WERI-Rb-1 (cell line): ENCODE measurements around the gene TEX36.

Source experiments
- DNase-seq: peaks from one replicate; pipeline ENCODE4 v3.0.0-alpha.2; 2020
- H3K27ac ChIP-seq: fragments of 250-450 bp; sonication (Bioruptor Pico); 2 replicates; pipeline ENCODE4 v1.5.1; 2020; ENCODE audit warnings: mild to moderate bottlenecking, moderate library complexity
- H3K27me3 ChIP-seq: fragments of 250-450 bp; sonication (Bioruptor Pico); 2 replicates; pipeline ENCODE4 v1.5.1; 2021; ENCODE audit warnings: mild to moderate bottlenecking, low read depth, moderate library complexity; ENCODE audit not compliant: insufficient read depth, severe bottlenecking
- H3K36me3 ChIP-seq: fragments of 250-450 bp; sonication (Bioruptor Pico); 2 replicates; pipeline ENCODE4 v1.5.1; 2020; ENCODE audit warnings: mild to moderate bottlenecking, moderate library complexity
- H3K4me3 ChIP-seq: 2 replicates; pipeline ENCODE4 v1.5.1; 2011; ENCODE audit warnings: low read depth, mild to moderate bottlenecking, control low read depth, low read length
- H3K9me3 ChIP-seq: fragments of 250-450 bp; sonication (Bioruptor Pico); 2 replicates; pipeline ENCODE4 v1.5.1; 2021; ENCODE audit warnings: mild to moderate bottlenecking, moderate library complexity; ENCODE audit not compliant: severe bottlenecking
- TF ChIP-seq, protein P1 (sequence below): IDR thresholded peaks from 2 replicates; pipeline ENCODE4 v1.5.1; 2011; ENCODE audit warnings: low read depth, mild to moderate bottlenecking, control low read depth, inconsistent platforms, low read length

TEX36 gene

DNA sequence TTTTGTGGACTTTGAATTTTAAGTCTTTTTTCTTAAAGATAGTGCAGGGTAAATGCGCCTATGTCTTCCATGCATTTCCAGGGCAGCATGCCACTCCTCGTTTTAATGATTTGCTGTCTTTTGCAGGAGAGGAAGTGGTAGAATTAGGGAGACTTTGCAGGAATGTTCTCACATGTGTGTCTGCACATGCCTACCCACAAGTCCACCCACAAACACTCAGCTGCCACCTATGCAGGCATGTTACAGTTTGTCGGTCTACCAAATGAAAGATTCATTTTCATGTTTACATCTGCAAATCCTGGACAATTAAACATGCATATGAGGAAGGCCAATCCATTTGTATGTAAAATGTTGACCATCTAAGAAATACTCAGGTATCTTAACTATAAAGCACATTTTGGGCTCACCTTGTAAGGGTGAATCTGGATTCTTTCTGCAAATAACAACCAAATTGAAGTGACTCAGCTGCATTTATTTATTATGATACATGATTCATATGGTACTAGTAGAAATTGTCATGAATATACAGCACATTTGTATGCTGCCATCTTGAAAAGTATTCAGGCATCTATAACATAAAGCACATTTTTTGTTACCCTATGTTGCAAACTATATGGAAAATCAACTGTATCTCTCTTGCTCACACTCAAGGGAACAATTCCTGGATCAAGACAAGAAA lies 4.7 kb upstream of the TEX36 start:
- H3K36me3 ChIP-seq: no peaks in the 10 kb centered on the region
- TF ChIP-seq, protein P1, sequence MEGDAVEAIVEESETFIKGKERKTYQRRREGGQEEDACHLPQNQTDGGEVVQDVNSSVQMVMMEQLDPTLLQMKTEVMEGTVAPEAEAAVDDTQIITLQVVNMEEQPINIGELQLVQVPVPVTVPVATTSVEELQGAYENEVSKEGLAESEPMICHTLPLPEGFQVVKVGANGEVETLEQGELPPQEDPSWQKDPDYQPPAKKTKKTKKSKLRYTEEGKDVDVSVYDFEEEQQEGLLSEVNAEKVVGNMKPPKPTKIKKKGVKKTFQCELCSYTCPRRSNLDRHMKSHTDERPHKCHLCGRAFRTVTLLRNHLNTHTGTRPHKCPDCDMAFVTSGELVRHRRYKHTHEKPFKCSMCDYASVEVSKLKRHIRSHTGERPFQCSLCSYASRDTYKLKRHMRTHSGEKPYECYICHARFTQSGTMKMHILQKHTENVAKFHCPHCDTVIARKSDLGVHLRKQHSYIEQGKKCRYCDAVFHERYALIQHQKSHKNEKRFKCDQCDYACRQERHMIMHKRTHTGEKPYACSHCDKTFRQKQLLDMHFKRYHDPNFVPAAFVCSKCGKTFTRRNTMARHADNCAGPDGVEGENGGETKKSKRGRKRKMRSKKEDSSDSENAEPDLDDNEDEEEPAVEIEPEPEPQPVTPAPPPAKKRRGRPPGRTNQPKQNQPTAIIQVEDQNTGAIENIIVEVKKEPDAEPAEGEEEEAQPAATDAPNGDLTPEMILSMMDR: no peak
- H3K27me3 ChIP-seq: peaks cover 14% of the 10 kb centered on the region
- no peaks in the 10 kb centered on the region for H3K9me3 ChIP-seq
- no peak overlapping the region for H3K27ac ChIP-seq
- H3K4me3 ChIP-seq: no peak overlapping the region
- DNase-seq: no peak

DNA sequence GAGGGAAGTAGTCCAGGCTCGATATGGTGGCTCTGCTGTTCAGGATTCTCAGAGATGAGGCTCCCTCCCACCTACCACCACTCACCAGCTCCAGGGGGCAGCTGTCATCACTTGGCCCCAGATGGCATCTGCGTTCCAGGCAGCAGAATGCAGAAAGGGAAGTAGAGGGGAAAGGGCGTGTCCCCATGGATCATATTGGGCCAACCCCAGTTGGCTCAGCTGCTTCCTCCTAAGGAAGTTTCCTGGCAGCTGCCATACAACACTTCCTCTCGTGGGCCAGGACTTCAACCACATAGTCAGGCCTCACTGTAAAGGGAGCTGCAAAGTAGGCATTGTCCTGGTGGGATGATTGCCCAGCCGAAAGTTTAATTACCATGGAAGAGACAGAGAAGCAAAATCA lies 1.6 kb upstream of the TEX36 start:
- no peak for DNase-seq
- TF ChIP-seq, protein P1: no peak

DNA sequence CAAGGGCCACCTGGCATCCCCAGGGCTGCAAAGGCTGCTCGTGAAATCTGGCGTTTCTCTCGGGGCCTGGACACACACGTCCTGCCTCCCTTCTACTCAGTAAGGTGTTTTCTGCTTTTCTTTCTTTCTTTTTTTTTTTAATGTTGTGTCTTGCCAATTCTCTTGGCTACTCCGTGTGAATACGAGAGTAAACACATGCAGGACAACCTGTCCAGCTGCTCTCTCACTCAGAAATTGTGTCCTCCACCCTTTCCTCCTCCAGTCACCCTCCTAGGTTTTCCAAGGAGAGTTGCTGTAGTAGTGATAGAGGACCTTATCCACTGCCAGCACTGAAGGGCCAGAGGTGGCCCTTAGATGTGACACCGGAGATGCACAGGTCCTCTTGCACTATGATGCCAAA lies 858 bp upstream of the TEX36 start:
- no peak overlapping the region for H3K4me3 ChIP-seq
- TF ChIP-seq, protein P1: no peak
- H3K27me3 ChIP-seq: peaks cover 36% of the 10 kb centered on the region
- DNase-seq: no peak
- no peaks in the 10 kb centered on the region for H3K36me3 ChIP-seq
- H3K27ac ChIP-seq: no peak overlapping the region
- H3K9me3 ChIP-seq: no peaks in the 10 kb centered on the region

More for the DNA sequence above, 1.6 kb upstream of the TEX36 start:
- Histone ChIP-seq H3K27me3 (peaks cover 34% of the 10 kb centered on the region), H3K9me3 (no peaks in the 10 kb centered on the region), H3K36me3 (no peaks in the 10 kb centered on the region), H3K4me3 (no peak overlapping the region), H3K27ac (no peak overlapping the region)

DNA sequence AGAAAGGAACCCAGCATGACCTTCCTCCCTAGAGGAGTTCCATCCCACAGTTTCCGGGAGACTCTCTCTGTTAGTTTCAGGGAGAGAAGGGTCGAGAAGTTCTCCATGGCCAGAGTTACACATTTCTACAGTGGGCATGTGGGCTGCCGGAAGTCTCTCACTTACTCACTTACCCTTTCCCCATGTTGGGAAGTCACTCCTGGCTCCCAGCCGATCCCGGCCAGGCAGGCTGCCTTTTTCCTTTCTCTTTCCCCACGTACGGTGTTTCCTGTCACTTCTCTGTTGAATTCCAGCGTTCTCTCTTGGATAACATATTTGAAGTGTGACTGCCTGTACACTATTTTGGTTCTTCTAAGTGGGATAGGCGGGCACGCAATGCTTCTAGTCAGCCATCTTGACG lies 3.5 kb downstream of the TEX36 start:
- DNase-seq: no peak

DNA sequence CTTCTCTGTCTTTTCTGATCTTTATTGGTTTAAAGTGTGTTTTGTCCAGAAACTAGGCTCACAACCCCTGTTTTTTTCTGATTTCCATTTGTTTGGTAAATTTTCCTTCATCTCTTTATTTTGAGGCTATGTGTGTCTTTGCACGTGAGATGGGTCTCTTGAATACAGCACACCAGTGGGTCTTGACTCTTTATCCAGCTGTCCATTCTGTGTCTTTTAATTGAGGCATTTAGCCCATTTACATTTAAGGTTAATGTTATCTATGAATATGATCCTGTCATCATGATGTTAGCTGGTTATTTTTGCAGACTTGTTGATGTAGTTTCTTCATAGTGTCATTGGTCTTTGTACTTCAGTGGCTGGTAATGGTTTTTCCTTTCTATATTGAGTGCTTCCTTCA lies 10.1 kb downstream of the TEX36 start:
- peaks cover 5% of the 10 kb centered on the region for H3K27me3 ChIP-seq
- DNase-seq: no peak
- no peak overlapping the region for H3K4me3 ChIP-seq
- H3K9me3 ChIP-seq: no peaks in the 10 kb centered on the region
- no peak overlapping the region for H3K27ac ChIP-seq
- H3K36me3 ChIP-seq: no peaks in the 10 kb centered on the region
- TF ChIP-seq, protein P1: no peak

More for the DNA sequence above, 3.5 kb downstream of the TEX36 start:
- TF ChIP-seq, protein P1: no peak
- Histone ChIP-seq H3K9me3 (no peaks in the 10 kb centered on the region), H3K4me3 (no peak overlapping the region), H3K27me3 (peaks cover 27% of the 10 kb centered on the region), H3K36me3 (no peaks in the 10 kb centered on the region), H3K27ac (no peak overlapping the region)

DNA sequence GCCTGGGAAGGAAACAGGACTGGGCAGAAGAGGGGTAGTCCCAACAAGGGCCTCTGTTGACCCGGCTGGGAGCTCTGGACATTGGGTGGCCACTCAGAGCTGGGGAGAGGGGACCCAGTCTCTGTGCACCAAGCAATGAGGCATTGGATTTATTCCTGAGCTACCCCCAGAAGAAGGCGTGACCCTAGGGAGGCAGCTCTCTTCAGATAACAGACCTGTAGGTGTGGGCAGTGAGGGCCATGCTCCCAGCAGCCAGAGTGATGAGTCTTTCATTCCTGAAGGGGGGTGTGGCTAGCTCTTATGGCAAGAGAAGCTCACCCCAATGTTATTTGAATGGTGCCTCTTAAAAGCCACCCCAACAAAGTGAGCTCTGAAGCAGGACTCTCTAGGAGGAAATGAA lies 20.4 kb downstream of the TEX36 start:
- Histone ChIP-seq H3K36me3 (no peaks in the 10 kb centered on the region), H3K9me3 (no peaks in the 10 kb centered on the region), H3K27me3 (peaks cover 20% of the 10 kb centered on the region), H3K27ac (no peak overlapping the region), H3K4me3 (no peak overlapping the region)
- DNase-seq: no peak
- TF ChIP-seq, protein P1: no peak
